ENCODE results near the gene NR0B2.
A peak's percentile ranks its signal among the peaks of the same experiment; 100 is the strongest.

The NR0B2 gene

GRCh38 chr1:26936823-26937222 is 23.0 kb upstream of the NR0B2 start:
- DNase-seq (ENCODE audit: low read depth, low spot score): no peak

- DNase-seq (ENCODE audit: low read depth, low spot score): no peak
Observed at GRCh38 chr1:26932531-26932930, 18.8 kb upstream of the NR0B2 start.

- no peak for DNase-seq (ENCODE audit: low read depth, low spot score)
Observed at GRCh38 chr1:26923711-26924110, 9.9 kb upstream of the NR0B2 start.

GRCh38 chr1:26922901-26923300 is 9.1 kb upstream of the NR0B2 start:
- DNase-seq (ENCODE audit: low read depth, low spot score): no peak

GRCh38 chr1:26922431-26922729 is 8.6 kb upstream of the NR0B2 start:
- DNase-seq (ENCODE audit: low read depth, low spot score): no peak

GRCh38 chr1:26921540-26922430 is 8.0 kb upstream of the NR0B2 start, which contains the start of gene NUDC:
NUDC (plus strand) TSS chr1:26921743; CDS start chr1:26921849, 106 bp downstream.
- peak; percentile 99 for DNase-seq (ENCODE audit: low read depth, low spot score)

- DNase-seq (ENCODE audit: low read depth, low spot score): no peak
Observed at GRCh38 chr1:26921126-26921539, 7.4 kb upstream of the NR0B2 start.

GRCh38 chr1:26915204-26915842 is 1.5 kb upstream of the NR0B2 start:
- DNase-seq (ENCODE audit: low read depth, low spot score): no peak

GRCh38 chr1:26913389-26913753 is 404 bp downstream of the NR0B2 start:
- DNase-seq (ENCODE audit: low read depth, low spot score): no peak

- DNase-seq (ENCODE audit: low read depth, low spot score): no peak
Observed at GRCh38 chr1:26912147-26912490, 1.7 kb downstream of the NR0B2 start.

- no peak for DNase-seq (ENCODE audit: low read depth, low spot score)
Observed at GRCh38 chr1:26911399-26912146, 2.2 kb downstream of the NR0B2 start.

- no peak for DNase-seq (ENCODE audit: low read depth, low spot score)
Observed at GRCh38 chr1:26910343-26911160, 3.2 kb downstream of the NR0B2 start.

GRCh38 chr1:26909951-26910342 is 3.8 kb downstream of the NR0B2 start:
- no peak for DNase-seq (ENCODE audit: low read depth, low spot score)

- peak; percentile 86 for DNase-seq (ENCODE audit: low read depth, low spot score)
Observed at GRCh38 chr1:26907071-26907917, 6.5 kb downstream of the NR0B2 start.

- DNase-seq (ENCODE audit: low read depth, low spot score): no peak
Observed at GRCh38 chr1:26900815-26901511, 12.8 kb downstream of the NR0B2 start.

- DNase-seq (ENCODE audit: low read depth, low spot score): peak; percentile 97
Observed at GRCh38 chr1:26900001-26900814, 13.6 kb downstream of the NR0B2 start, which contains the start of gene GPATCH3. GPATCH3 (minus strand) TSS chr1:26900467; CDS start chr1:26900442, 25 bp downstream.

- no peak for DNase-seq (ENCODE audit: low read depth, low spot score)
Observed at GRCh38 chr1:26897351-26897750, 16.4 kb downstream of the NR0B2 start.

GRCh38 chr1:26894263-26894662 is 19.5 kb downstream of the NR0B2 start:
- peak; percentile 28 for DNase-seq (ENCODE audit: low read depth, low spot score)

GRCh38 chr1:26890467-26890796 is 23.3 kb downstream of the NR0B2 start:
- DNase-seq (ENCODE audit: low read depth, low spot score): no peak

All from astrocyte of the hippocampus (primary cell).